ENCODE measurements around the gene TPX2.

Gene TPX2

GRCh38 chr20:31845300-31845863, 106.3 kb downstream of the TPX2 start, which contains the start of gene FOXS1:
TSS of gene FOXS1 (minus strand) at chr20:31845604. CDS start at chr20:31845542, 62 bp downstream.
- H4K20me1 ChIP-seq (ENCODE audit: low read depth, low read length) = no peaks in the 10 kb centered on the region
- H3K27ac ChIP-seq (ENCODE audit: low read depth, low read length) = no peak within 1 kb of the TSS
- no peak within 1 kb of the TSS for H3K4me3 ChIP-seq (ENCODE audit: insufficient read depth, low read length, poor library complexity, severe bottlenecking)
- TF ChIP-seq EZH2phosphoT487 (conservative IDR thresholded peaks at IDR 0.05; ENCODE audit: low read length) = no peak
- TF ChIP-seq, protein P1, sequence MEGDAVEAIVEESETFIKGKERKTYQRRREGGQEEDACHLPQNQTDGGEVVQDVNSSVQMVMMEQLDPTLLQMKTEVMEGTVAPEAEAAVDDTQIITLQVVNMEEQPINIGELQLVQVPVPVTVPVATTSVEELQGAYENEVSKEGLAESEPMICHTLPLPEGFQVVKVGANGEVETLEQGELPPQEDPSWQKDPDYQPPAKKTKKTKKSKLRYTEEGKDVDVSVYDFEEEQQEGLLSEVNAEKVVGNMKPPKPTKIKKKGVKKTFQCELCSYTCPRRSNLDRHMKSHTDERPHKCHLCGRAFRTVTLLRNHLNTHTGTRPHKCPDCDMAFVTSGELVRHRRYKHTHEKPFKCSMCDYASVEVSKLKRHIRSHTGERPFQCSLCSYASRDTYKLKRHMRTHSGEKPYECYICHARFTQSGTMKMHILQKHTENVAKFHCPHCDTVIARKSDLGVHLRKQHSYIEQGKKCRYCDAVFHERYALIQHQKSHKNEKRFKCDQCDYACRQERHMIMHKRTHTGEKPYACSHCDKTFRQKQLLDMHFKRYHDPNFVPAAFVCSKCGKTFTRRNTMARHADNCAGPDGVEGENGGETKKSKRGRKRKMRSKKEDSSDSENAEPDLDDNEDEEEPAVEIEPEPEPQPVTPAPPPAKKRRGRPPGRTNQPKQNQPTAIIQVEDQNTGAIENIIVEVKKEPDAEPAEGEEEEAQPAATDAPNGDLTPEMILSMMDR (IDR thresholded peaks at IDR 0.05; ENCODE audit: insufficient read depth, low read length, poor library complexity, severe bottlenecking) = no peak
- no peaks in the 10 kb centered on the region for H3K9me2 ChIP-seq (replicated peaks; ENCODE audit: insufficient read depth, low read length)
- no peaks in the 10 kb centered on the region for H3K27me3 ChIP-seq (ENCODE audit: low read length)
- no peaks in the 10 kb centered on the region for H3K9me3 ChIP-seq (ENCODE audit: insufficient read depth, low read length)
- no peaks in the 10 kb centered on the region for H3K36me3 ChIP-seq (ENCODE audit: low read length)
- no peak within 1 kb of the TSS for H3K9ac ChIP-seq (ENCODE audit: low read length)
- no peaks in the 10 kb centered on the region for H3F3A ChIP-seq (ENCODE audit: insufficient read depth)
- no peak within 1 kb of the TSS for H2AFZ ChIP-seq (ENCODE audit: low read depth, low read length, severe bottlenecking)
- no peaks in the 10 kb centered on the region for H3K79me2 ChIP-seq (ENCODE audit: insufficient read depth, low read length)
- H3K4me2 ChIP-seq (ENCODE audit: low read depth, low read length, poor library complexity, severe bottlenecking) = no peak within 1 kb of the TSS

GRCh38 chr20:31846793-31847138, 107.7 kb downstream of the TPX2 start:
- Histone ChIP-seq H4K20me1 (ENCODE audit: low read depth, low read length) (no peaks in the 10 kb centered on the region), H3K36me3 (ENCODE audit: low read length) (no peaks in the 10 kb centered on the region), H3K9me3 (ENCODE audit: insufficient read depth, low read length) (no peaks in the 10 kb centered on the region), H3K9ac (ENCODE audit: low read length) (no peak overlapping the region), H3K79me2 (ENCODE audit: insufficient read depth, low read length) (no peaks in the 10 kb centered on the region), H2AFZ (ENCODE audit: low read depth, low read length, severe bottlenecking) (no peak overlapping the region), H3F3A (ENCODE audit: insufficient read depth) (no peaks in the 10 kb centered on the region), H3K4me3 (ENCODE audit: insufficient read depth, low read length, poor library complexity, severe bottlenecking) (no peak overlapping the region), H3K27me3 (ENCODE audit: low read length) (no peaks in the 10 kb centered on the region), H3K9me2 (replicated peaks; ENCODE audit: insufficient read depth, low read length) (no peaks in the 10 kb centered on the region), H3K4me2 (ENCODE audit: low read depth, low read length, poor library complexity, severe bottlenecking) (no peak overlapping the region), H3K27ac (ENCODE audit: low read depth, low read length) (no peak overlapping the region)
- TF ChIP-seq EZH2phosphoT487 (conservative IDR thresholded peaks at IDR 0.05; ENCODE audit: low read length) = no peak
- TF ChIP-seq, protein P1 (IDR thresholded peaks at IDR 0.05; ENCODE audit: insufficient read depth, low read length, poor library complexity, severe bottlenecking) = no peak

- H4K20me1 ChIP-seq (ENCODE audit: low read depth, low read length) = no peaks in the 10 kb centered on the region
Measured at GRCh38 chr20:31848088-31848999, 109.3 kb downstream of the TPX2 start.

More at GRCh38 chr20:31848088-31848999, 109.3 kb downstream of the TPX2 start:
- H3K9ac ChIP-seq (ENCODE audit: low read length) = no peak overlapping the region
- H3K27me3 ChIP-seq (ENCODE audit: low read length) = no peaks in the 10 kb centered on the region
- H3K4me2 ChIP-seq (ENCODE audit: low read depth, low read length, poor library complexity, severe bottlenecking) = no peak overlapping the region
- H3K36me3 ChIP-seq (ENCODE audit: low read length) = no peaks in the 10 kb centered on the region
- no peaks in the 10 kb centered on the region for H3K79me2 ChIP-seq (ENCODE audit: insufficient read depth, low read length)
- no peaks in the 10 kb centered on the region for H3K9me3 ChIP-seq (ENCODE audit: insufficient read depth, low read length)
- no peak overlapping the region for H3K27ac ChIP-seq (ENCODE audit: low read depth, low read length)
- no peak overlapping the region for H3K4me3 ChIP-seq (ENCODE audit: insufficient read depth, low read length, poor library complexity, severe bottlenecking)
- no peak overlapping the region for H2AFZ ChIP-seq (ENCODE audit: low read depth, low read length, severe bottlenecking)
- TF ChIP-seq EZH2phosphoT487 (conservative IDR thresholded peaks at IDR 0.05; ENCODE audit: low read length) = no peak
- TF ChIP-seq, protein P1 (IDR thresholded peaks at IDR 0.05; ENCODE audit: insufficient read depth, low read length, poor library complexity, severe bottlenecking) = no peak
- H3K9me2 ChIP-seq (replicated peaks; ENCODE audit: insufficient read depth, low read length) = no peaks in the 10 kb centered on the region
- no peaks in the 10 kb centered on the region for H3F3A ChIP-seq (ENCODE audit: insufficient read depth)
